ENCODE measurements around the gene VPS33A. TPM values are rescaled to one million over a fixed set of nuclear protein-coding genes. Genes with fewer than 3 reads are reported as not detected.
A peak's percentile ranks its signal among the peaks of the same experiment; 100 is the strongest.

Gene VPS33A
- total and polyA plus RNA-seq, 5 donors from 2014 or later, result 27.4 to 51.4 (median 39.7) TPM

- Histone ChIP-seq H3K9me3 (ENCODE audit: control insufficient read depth in 2 of 2, low read length in 2 of 2) (peaks cover 0 to 2% of the 10 kb centered on the region in 2 experiments), H3K27me3 (ENCODE audit: control insufficient read depth, insufficient read depth, low read length) (peaks cover 11% of the 10 kb centered on the region), H3K4me3 (ENCODE audit: low read depth, low read length) (no peak overlapping the region), H3K4me1 (ENCODE audit: control insufficient read depth, insufficient read depth, low read length, poor library complexity, severe bottlenecking) (peaks cover 13% of the 10 kb centered on the region), H3K27ac (ENCODE audit: insufficient read depth, low read length, poor library complexity, severe bottlenecking) (no peak overlapping the region), H3K36me3 (ENCODE audit: control insufficient read depth, insufficient read depth, low read length) (no peaks in the 10 kb centered on the region)
- H3K27me3 Mint-ChIP-seq, result peaks cover 61% of the 10 kb centered on the region
- DNase-seq, result no peak
- no peaks in the 10 kb centered on the region for H3K36me3 Mint-ChIP-seq
- no peak overlapping the region for H3K27ac Mint-ChIP-seq
- ATAC-seq (ENCODE audit: low read depth in 2 of 2), result no peak
- H3K4me3 Mint-ChIP-seq, result no peak overlapping the region
- H3K4me1 Mint-ChIP-seq, result peaks cover 0 to 11% (median under 1%) of the 10 kb centered on the region in 4 donors
- H3K9me3 Mint-ChIP-seq, result peaks cover 0 to 9% (median 0%) of the 10 kb centered on the region in 7 donors
Measured at GRCh38 chr12:122199484-122200355, 66.6 kb downstream of the VPS33A start.

GRCh38 chr12:122197612-122197966 is 68.7 kb downstream of the VPS33A start:
- ATAC-seq (ENCODE audit: low read depth in 2 of 2), result no peak
- Mint-ChIP-seq H3K27ac (peak overlapping the region in 1 of 3 donors; percentile 21), H3K4me1 (peaks cover 0 to 2% (median 0%) of the 10 kb centered on the region in 4 donors), H3K9me3 (peaks cover 0 to 9% (median 0%) of the 10 kb centered on the region in 7 donors), H3K27me3 (peaks cover 57% of the 10 kb centered on the region), H3K4me3 (no peak overlapping the region), H3K36me3 (no peaks in the 10 kb centered on the region)
- no peak overlapping the region for H3K4me3 ChIP-seq (ENCODE audit: low read depth, low read length)
- no peak for DNase-seq
- peaks cover 11% of the 10 kb centered on the region for H3K27me3 ChIP-seq (ENCODE audit: control insufficient read depth, insufficient read depth, low read length)
- H3K4me1 ChIP-seq (ENCODE audit: control insufficient read depth, insufficient read depth, low read length, poor library complexity, severe bottlenecking), result peaks cover 2% of the 10 kb centered on the region
- peaks cover 0 to 2% of the 10 kb centered on the region in 2 experiments for H3K9me3 ChIP-seq (ENCODE audit: control insufficient read depth in 2 of 2, low read length in 2 of 2)
- no peak overlapping the region for H3K27ac ChIP-seq (ENCODE audit: insufficient read depth, low read length, poor library complexity, severe bottlenecking)
- H3K36me3 ChIP-seq (ENCODE audit: control insufficient read depth, insufficient read depth, low read length), result no peaks in the 10 kb centered on the region

GRCh38 chr12:122195405-122195804 is 70.9 kb downstream of the VPS33A start:
- no peak overlapping the region for H3K4me3 Mint-ChIP-seq

GRCh38 chr12:122194804-122195203 is 71.5 kb downstream of the VPS33A start:
- H3K36me3 ChIP-seq (ENCODE audit: control insufficient read depth, insufficient read depth, low read length), result no peaks in the 10 kb centered on the region
- Mint-ChIP-seq H3K27ac (no peak overlapping the region), H3K27me3 (peaks cover 48% of the 10 kb centered on the region), H3K4me1 (peaks cover 0 to 5% (median 1%) of the 10 kb centered on the region in 4 donors), H3K9me3 (peaks cover 0 to 9% (median 0%) of the 10 kb centered on the region in 7 donors), H3K4me3 (no peak overlapping the region), H3K36me3 (no peaks in the 10 kb centered on the region)
- H3K27ac ChIP-seq (ENCODE audit: insufficient read depth, low read length, poor library complexity, severe bottlenecking), result no peak overlapping the region
- ATAC-seq (ENCODE audit: low read depth in 2 of 2) (no peak), DNase-seq (no peak)
- no peaks in the 10 kb centered on the region for H3K4me1 ChIP-seq (ENCODE audit: control insufficient read depth, insufficient read depth, low read length, poor library complexity, severe bottlenecking)
- H3K9me3 ChIP-seq (ENCODE audit: control insufficient read depth in 2 of 2, low read length in 2 of 2), result peaks cover 0 to 2% of the 10 kb centered on the region in 2 experiments
- H3K27me3 ChIP-seq (ENCODE audit: control insufficient read depth, insufficient read depth, low read length), result peaks cover 7% of the 10 kb centered on the region
- H3K4me3 ChIP-seq (ENCODE audit: low read depth, low read length), result no peak overlapping the region

More at GRCh38 chr12:122195405-122195804, 70.9 kb downstream of the VPS33A start:
- Histone ChIP-seq H3K4me3 (ENCODE audit: low read depth, low read length) (no peak overlapping the region), H3K9me3 (ENCODE audit: control insufficient read depth in 2 of 2, low read length in 2 of 2) (peaks cover 0 to 2% of the 10 kb centered on the region in 2 experiments), H3K4me1 (ENCODE audit: control insufficient read depth, insufficient read depth, low read length, poor library complexity, severe bottlenecking) (no peaks in the 10 kb centered on the region), H3K36me3 (ENCODE audit: control insufficient read depth, insufficient read depth, low read length) (no peaks in the 10 kb centered on the region), H3K27me3 (ENCODE audit: control insufficient read depth, insufficient read depth, low read length) (peaks cover 7% of the 10 kb centered on the region), H3K27ac (ENCODE audit: insufficient read depth, low read length, poor library complexity, severe bottlenecking) (no peak overlapping the region)
- Mint-ChIP-seq H3K27ac (no peak overlapping the region), H3K27me3 (peaks cover 48% of the 10 kb centered on the region), H3K9me3 (peaks cover 0 to 9% (median 0%) of the 10 kb centered on the region in 7 donors), H3K36me3 (no peaks in the 10 kb centered on the region), H3K4me1 (peaks cover 0 to 5% (median 1%) of the 10 kb centered on the region in 4 donors)
- DNase-seq, result no peak
- no peak for ATAC-seq (ENCODE audit: low read depth in 2 of 2)

- no peaks in the 10 kb centered on the region for H3K36me3 ChIP-seq (ENCODE audit: control insufficient read depth, insufficient read depth, low read length)
- H3K36me3 Mint-ChIP-seq, result no peaks in the 10 kb centered on the region
- peak overlapping the region in 1 of 3 donors; percentile 27 for H3K27ac Mint-ChIP-seq
- DNase-seq, result no peak
- H3K4me3 ChIP-seq (ENCODE audit: low read depth, low read length), result no peak overlapping the region
- H3K27me3 Mint-ChIP-seq, result peaks cover 29% of the 10 kb centered on the region
- no peak for ATAC-seq (ENCODE audit: low read depth in 2 of 2)
- peaks cover 0 to 2% of the 10 kb centered on the region in 2 experiments for H3K9me3 ChIP-seq (ENCODE audit: control insufficient read depth in 2 of 2, low read length in 2 of 2)
- H3K4me1 ChIP-seq (ENCODE audit: control insufficient read depth, insufficient read depth, low read length, poor library complexity, severe bottlenecking), result no peaks in the 10 kb centered on the region
- H3K27ac ChIP-seq (ENCODE audit: insufficient read depth, low read length, poor library complexity, severe bottlenecking), result no peak overlapping the region
- H3K4me1 Mint-ChIP-seq, result peaks cover 0 to 5% (median 1%) of the 10 kb centered on the region in 4 donors
- H3K9me3 Mint-ChIP-seq, result peaks cover 0 to 9% (median 0%) of the 10 kb centered on the region in 7 donors
- no peak overlapping the region for H3K4me3 Mint-ChIP-seq
- H3K27me3 ChIP-seq (ENCODE audit: control insufficient read depth, insufficient read depth, low read length), result peaks cover 3% of the 10 kb centered on the region
Measured at GRCh38 chr12:122192441-122192840, 73.9 kb downstream of the VPS33A start.

GRCh38 chr12:122190842-122191668 is 75.2 kb downstream of the VPS33A start:
- H3K27me3 Mint-ChIP-seq, result peaks cover 22% of the 10 kb centered on the region
- peaks cover 0 to 9% (median 0%) of the 10 kb centered on the region in 7 donors for H3K9me3 Mint-ChIP-seq
- Histone ChIP-seq H3K36me3 (ENCODE audit: control insufficient read depth, insufficient read depth, low read length) (no peaks in the 10 kb centered on the region), H3K4me1 (ENCODE audit: control insufficient read depth, insufficient read depth, low read length, poor library complexity, severe bottlenecking) (no peaks in the 10 kb centered on the region), H3K4me3 (ENCODE audit: low read depth, low read length) (no peak overlapping the region), H3K27ac (ENCODE audit: insufficient read depth, low read length, poor library complexity, severe bottlenecking) (no peak overlapping the region), H3K27me3 (ENCODE audit: control insufficient read depth, insufficient read depth, low read length) (no peaks in the 10 kb centered on the region), H3K9me3 (ENCODE audit: control insufficient read depth in 2 of 2, low read length in 2 of 2) (peaks cover 0 to 2% of the 10 kb centered on the region in 2 experiments)
- peak; percentile 50 to 64 for ATAC-seq (ENCODE audit: low read depth in 2 of 2)
- peaks cover 0 to 5% (median 1%) of the 10 kb centered on the region in 4 donors for H3K4me1 Mint-ChIP-seq
- peak; percentile 16 to 66 (median 49) for DNase-seq
- peak overlapping the region in 2 of 3 donors; percentile 38 to 52 for H3K27ac Mint-ChIP-seq
- no peaks in the 10 kb centered on the region for H3K36me3 Mint-ChIP-seq
- H3K4me3 Mint-ChIP-seq, result no peak overlapping the region

GRCh38 chr12:122189626-122190475 is 76.4 kb downstream of the VPS33A start:
- no peak for DNase-seq
- no peak overlapping the region for H3K4me3 ChIP-seq (ENCODE audit: low read depth, low read length)
- Mint-ChIP-seq H3K4me3 (no peak overlapping the region), H3K27ac (peak overlapping the region in 1 of 3 donors; percentile 42), H3K9me3 (peaks cover 0 to under 1% (median 0%) of the 10 kb centered on the region in 7 donors), H3K4me1 (peaks cover 0 to 5% (median 3%) of the 10 kb centered on the region in 4 donors), H3K36me3 (no peaks in the 10 kb centered on the region), H3K27me3 (peaks cover 20% of the 10 kb centered on the region)
- H3K36me3 ChIP-seq (ENCODE audit: control insufficient read depth, insufficient read depth, low read length), result no peaks in the 10 kb centered on the region
- ATAC-seq (ENCODE audit: low read depth in 2 of 2), result no peak
- H3K27ac ChIP-seq (ENCODE audit: insufficient read depth, low read length, poor library complexity, severe bottlenecking), result no peak overlapping the region
- H3K4me1 ChIP-seq (ENCODE audit: control insufficient read depth, insufficient read depth, low read length, poor library complexity, severe bottlenecking), result no peaks in the 10 kb centered on the region
- H3K27me3 ChIP-seq (ENCODE audit: control insufficient read depth, insufficient read depth, low read length), result no peaks in the 10 kb centered on the region
- no peaks in the 10 kb centered on the region for H3K9me3 ChIP-seq (ENCODE audit: control insufficient read depth in 2 of 2, low read length in 2 of 2)

Measured in CD4-positive, CD25-positive, alpha-beta regulatory T cell (primary cell).